HepG2 (cell line): ENCODE results near the gene ATG4B. TPM values are rescaled to one million over a fixed set of nuclear protein-coding genes. Genes with fewer than 3 reads are reported as not detected.

Experiments used
- AKAP8 ChIP-seq: sonication (generic); formaldehyde crosslinking; IDR thresholded peaks from 2 replicates; pipeline ENCODE4 v1.5.1; 2020; ENCODE audit warnings: mild to moderate bottlenecking, missing genetic modification reagents
- BHLHE40 ChIP-seq: IDR thresholded peaks from 2 replicates; pipeline ENCODE4 v1.6.1; 2011; ENCODE audit warnings: low read length, improper control_type of control experiment
- BRD4 ChIP-seq: sonication (generic); formaldehyde crosslinking; IDR thresholded peaks from 2 replicates; pipeline ENCODE4 v1.4.0; 2020; ENCODE audit warnings: missing genetic modification reagents
- FOXK2 ChIP-seq: fragments of 450-650 bp; IDR thresholded peaks from 2 replicates; pipeline ENCODE4 v1.6.1; 2016
- GATAD2A ChIP-seq: IDR thresholded peaks from 2 replicates; pipeline ENCODE4 v1.6.1; 2016
- GTF3A ChIP-seq: sonication (generic); formaldehyde crosslinking; conservative IDR thresholded peaks from 2 replicates; pipeline ENCODE4 v1.4.0; 2020; ENCODE audit warnings: mild to moderate bottlenecking, missing genetic modification reagents
- HDAC2 ChIP-seq: sonication (generic); formaldehyde crosslinking; IDR thresholded peaks from 2 replicates; pipeline ENCODE4 v1.4.0; 2020; ENCODE audit warnings: missing genetic modification reagents
- MBNL3 ChIP-seq: fragments of 250-450 bp; sonication (Bioruptor Pico); conservative IDR thresholded peaks from 2 replicates; pipeline ENCODE4 v1.8.0; 2022; ENCODE audit warnings: mild to moderate bottlenecking, inconsistent platforms
- MED1 ChIP-seq: sonication (generic); formaldehyde crosslinking; IDR thresholded peaks from 2 replicates; pipeline ENCODE4 v1.4.0; 2020; ENCODE audit warnings: missing genetic modification reagents
- NCOA5 ChIP-seq: sonication (generic); formaldehyde crosslinking; IDR thresholded peaks from 2 replicates; pipeline ENCODE4 v1.4.0; 2020; ENCODE audit warnings: missing genetic modification reagents
- NFYB ChIP-seq: sonication (generic); formaldehyde crosslinking; IDR thresholded peaks from 2 replicates; pipeline ENCODE4 v1.4.0; 2020; ENCODE audit warnings: missing genetic modification reagents
- NR2F6 ChIP-seq, 2 experiments: IDR thresholded peaks; 2 replicates each; pipeline ENCODE4 v1.6.1; 2016; ENCODE audit warnings: antibody characterized with exemption in 1 of 2, mild to moderate bottlenecking in 1 of 2
- SOX13 ChIP-seq, 3 experiments: fragments of 450-650 bp in 1 of 3; sonication (generic) in 1 of 3; formaldehyde crosslinking in 1 of 3; IDR thresholded peaks in 2 of 3; conservative IDR thresholded peaks in 1 of 3; 2 replicates each; pipeline versions ENCODE4 v1.5.0 to v1.6.1; 2016 to 2020; ENCODE audit warnings: antibody characterized with exemption in 1 of 3, mild to moderate bottlenecking in 1 of 3, missing compliant biosample characterization in 1 of 3, missing genetic modification reagents in 1 of 3, moderate library complexity in 1 of 3
- TAF15 ChIP-seq: fragments of 200-400 bp; formaldehyde crosslinking; IDR thresholded peaks from one replicate; pipeline ENCODE4 v1.6.1; 2018; ENCODE audit warnings: mild to moderate bottlenecking, low read depth, low read length; ENCODE audit not compliant: poor library complexity, severe bottlenecking
- XRCC5 ChIP-seq: fragments of 200-400 bp; formaldehyde crosslinking; optimal IDR thresholded peaks from 2 replicates; pipeline ENCODE3; 2017; ENCODE audit warnings: mild to moderate bottlenecking, low read length
- ZBTB38 ChIP-seq: sonication (generic); formaldehyde crosslinking; IDR thresholded peaks from 2 replicates; pipeline ENCODE4 v1.5.1; 2020; ENCODE audit warnings: mild to moderate bottlenecking, missing genetic modification reagents
- ZNF468 ChIP-seq: sonication (generic); formaldehyde crosslinking; IDR thresholded peaks from 2 replicates; pipeline ENCODE4 v1.8.0; 2022; ENCODE audit warnings: mild to moderate bottlenecking, moderate library complexity, missing genetic modification reagents
- ZNF501 ChIP-seq: sonication (generic); formaldehyde crosslinking; IDR thresholded peaks from 2 replicates; pipeline ENCODE4 v1.5.1; 2020; ENCODE audit warnings: mild to moderate bottlenecking, moderate library complexity, missing genetic modification reagents
- polyA plus RNA-seq, 8 experiments: library from polyadenylated mRNA; depleted of rRNA in 3 of 8; stranded (reverse) in 7 of 8; unstranded in 1 of 8; fragments of >200 nt; fragmentation: Illumina TruSeq in 4 of 8; extraction: Trizol in 4 of 8; gene quantifications; 2 replicates each; pipeline versions ENCODE4 v1.2.1 to v1.2.3, GENCODE V29; 2011 to 2016; ENCODE audit warnings: low read depth in 4 of 8, missing spikeins in 1 of 8, mixed read lengths in 1 of 8; ENCODE audit not compliant: insufficient read depth in 1 of 8
- total RNA-seq, 5 experiments: library from RNA; depleted of rRNA; stranded (reverse); fragments of >200 nt; fragmentation: Illumina TruSeq; extraction: Trizol; gene quantifications; 2 replicates each; pipeline ENCODE4 v1.2.3, GENCODE V29; 2016; ENCODE audit warnings: low read depth in 1 of 5
- TF ChIP-seq, protein P1 (sequence below): sonication (generic); formaldehyde crosslinking; IDR thresholded peaks from 2 replicates; pipeline ENCODE4 v1.9.0; 2022; ENCODE audit warnings: missing genetic modification reagents, mild to moderate bottlenecking, borderline replicate concordance
- TF ChIP-seq, protein P2 (sequence below): IDR thresholded peaks from 2 replicates; pipeline ENCODE4 v1.6.1; 2016; ENCODE audit warnings: missing genetic modification reagents, missing compliant biosample characterization
- TF ChIP-seq, protein P3 (sequence below): sonication (generic); formaldehyde crosslinking; IDR thresholded peaks from 2 replicates; pipeline ENCODE4 v1.5.1; 2020; ENCODE audit warnings: mild to moderate bottlenecking, missing genetic modification reagents, borderline replicate concordance
- TF ChIP-seq, protein P4 (sequence below): sonication (generic); formaldehyde crosslinking; conservative IDR thresholded peaks from 2 replicates; pipeline ENCODE4 v1.8.1; 2023; ENCODE audit warnings: missing genetic modification reagents
- TF ChIP-seq, protein P5 (sequence below): sonication (generic); formaldehyde crosslinking; IDR thresholded peaks from 2 replicates; pipeline ENCODE4 v1.4.0; 2020; ENCODE audit warnings: missing genetic modification reagents

The ATG4B gene
- total and polyA plus RNA-seq, 2 of the 13 experiments (the other 11 are each of a cell fraction or from before 2014, with no cell fraction given) = 95.5 to 239 TPM

DNA sequence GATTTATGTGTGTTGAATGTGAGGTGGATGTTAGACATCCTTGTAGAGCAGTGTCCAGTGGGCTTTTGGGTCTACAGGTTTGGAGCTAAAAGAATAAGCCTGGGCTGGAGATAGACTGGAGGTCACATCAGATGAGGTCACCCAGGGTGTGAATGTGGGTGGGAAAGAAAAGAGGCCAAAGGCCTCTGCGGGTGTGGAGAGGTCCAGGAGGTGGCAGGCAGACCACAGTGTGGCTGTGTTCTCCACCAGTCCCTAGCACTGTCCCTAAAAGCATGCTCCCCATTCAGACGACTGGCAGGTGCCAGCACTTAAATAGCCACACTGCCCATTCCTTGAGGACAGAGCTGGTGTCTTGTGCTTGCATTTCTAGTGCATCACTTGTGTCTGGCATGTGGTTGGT is 4.1 kb downstream of the ATG4B start (continued):
- TF ChIP-seq, protein P1, sequence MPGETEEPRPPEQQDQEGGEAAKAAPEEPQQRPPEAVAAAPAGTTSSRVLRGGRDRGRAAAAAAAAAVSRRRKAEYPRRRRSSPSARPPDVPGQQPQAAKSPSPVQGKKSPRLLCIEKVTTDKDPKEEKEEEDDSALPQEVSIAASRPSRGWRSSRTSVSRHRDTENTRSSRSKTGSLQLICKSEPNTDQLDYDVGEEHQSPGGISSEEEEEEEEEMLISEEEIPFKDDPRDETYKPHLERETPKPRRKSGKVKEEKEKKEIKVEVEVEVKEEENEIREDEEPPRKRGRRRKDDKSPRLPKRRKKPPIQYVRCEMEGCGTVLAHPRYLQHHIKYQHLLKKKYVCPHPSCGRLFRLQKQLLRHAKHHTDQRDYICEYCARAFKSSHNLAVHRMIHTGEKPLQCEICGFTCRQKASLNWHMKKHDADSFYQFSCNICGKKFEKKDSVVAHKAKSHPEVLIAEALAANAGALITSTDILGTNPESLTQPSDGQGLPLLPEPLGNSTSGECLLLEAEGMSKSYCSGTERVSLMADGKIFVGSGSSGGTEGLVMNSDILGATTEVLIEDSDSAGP (CRISPR knock-in tag) = no peak
- TF ChIP-seq FOXK2 (no peak), NCOA5 (CRISPR knock-in tag) (no peak), BHLHE40 (no peak), MED1 (CRISPR knock-in tag) (peak; percentile 19; the same call in 1 of the 2 replicates), NFYB (no peak), TAF15 (no peak), BRD4 (CRISPR knock-in tag) (no peak), GTF3A (no peak), SOX13 (IDR thresholded peaks at IDR 0.05) (no peak), SOX13 (CRISPR knock-in tag; conservative IDR thresholded peaks at IDR 0.05 in 1 of 2, IDR thresholded peaks at IDR 0.05 in 1 of 2) (no peak), GATAD2A (peak; percentile 27; the same call in 1 of the 2 replicates), MBNL3 (CRISPR knock-in tag) (no peak), AKAP8 (CRISPR knock-in tag) (0 out of 2 replicates have a peak, but pooled peaks have one; percentile 20), NR2F6 (IDR thresholded peaks at IDR 0.05) (peak; percentile 78), NR2F6 (CRISPR knock-in tag; IDR thresholded peaks at IDR 0.05) (peak; percentile 89), ZNF468 (CRISPR knock-in tag) (no peak), ZNF501 (CRISPR knock-in tag) (no peak), ZBTB38 (CRISPR knock-in tag) (no peak; the same call in 1 of the 2 replicates), HDAC2 (CRISPR knock-in tag) (0 out of 2 replicates have a peak, but pooled peaks have one; percentile 13), XRCC5 (peak; percentile 15)
- TF ChIP-seq, protein P2, sequence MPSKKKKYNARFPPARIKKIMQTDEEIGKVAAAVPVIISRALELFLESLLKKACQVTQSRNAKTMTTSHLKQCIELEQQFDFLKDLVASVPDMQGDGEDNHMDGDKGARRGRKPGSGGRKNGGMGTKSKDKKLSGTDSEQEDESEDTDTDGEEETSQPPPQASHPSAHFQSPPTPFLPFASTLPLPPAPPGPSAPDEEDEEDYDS (CRISPR knock-in tag) = no peak
- TF ChIP-seq, protein P3, sequence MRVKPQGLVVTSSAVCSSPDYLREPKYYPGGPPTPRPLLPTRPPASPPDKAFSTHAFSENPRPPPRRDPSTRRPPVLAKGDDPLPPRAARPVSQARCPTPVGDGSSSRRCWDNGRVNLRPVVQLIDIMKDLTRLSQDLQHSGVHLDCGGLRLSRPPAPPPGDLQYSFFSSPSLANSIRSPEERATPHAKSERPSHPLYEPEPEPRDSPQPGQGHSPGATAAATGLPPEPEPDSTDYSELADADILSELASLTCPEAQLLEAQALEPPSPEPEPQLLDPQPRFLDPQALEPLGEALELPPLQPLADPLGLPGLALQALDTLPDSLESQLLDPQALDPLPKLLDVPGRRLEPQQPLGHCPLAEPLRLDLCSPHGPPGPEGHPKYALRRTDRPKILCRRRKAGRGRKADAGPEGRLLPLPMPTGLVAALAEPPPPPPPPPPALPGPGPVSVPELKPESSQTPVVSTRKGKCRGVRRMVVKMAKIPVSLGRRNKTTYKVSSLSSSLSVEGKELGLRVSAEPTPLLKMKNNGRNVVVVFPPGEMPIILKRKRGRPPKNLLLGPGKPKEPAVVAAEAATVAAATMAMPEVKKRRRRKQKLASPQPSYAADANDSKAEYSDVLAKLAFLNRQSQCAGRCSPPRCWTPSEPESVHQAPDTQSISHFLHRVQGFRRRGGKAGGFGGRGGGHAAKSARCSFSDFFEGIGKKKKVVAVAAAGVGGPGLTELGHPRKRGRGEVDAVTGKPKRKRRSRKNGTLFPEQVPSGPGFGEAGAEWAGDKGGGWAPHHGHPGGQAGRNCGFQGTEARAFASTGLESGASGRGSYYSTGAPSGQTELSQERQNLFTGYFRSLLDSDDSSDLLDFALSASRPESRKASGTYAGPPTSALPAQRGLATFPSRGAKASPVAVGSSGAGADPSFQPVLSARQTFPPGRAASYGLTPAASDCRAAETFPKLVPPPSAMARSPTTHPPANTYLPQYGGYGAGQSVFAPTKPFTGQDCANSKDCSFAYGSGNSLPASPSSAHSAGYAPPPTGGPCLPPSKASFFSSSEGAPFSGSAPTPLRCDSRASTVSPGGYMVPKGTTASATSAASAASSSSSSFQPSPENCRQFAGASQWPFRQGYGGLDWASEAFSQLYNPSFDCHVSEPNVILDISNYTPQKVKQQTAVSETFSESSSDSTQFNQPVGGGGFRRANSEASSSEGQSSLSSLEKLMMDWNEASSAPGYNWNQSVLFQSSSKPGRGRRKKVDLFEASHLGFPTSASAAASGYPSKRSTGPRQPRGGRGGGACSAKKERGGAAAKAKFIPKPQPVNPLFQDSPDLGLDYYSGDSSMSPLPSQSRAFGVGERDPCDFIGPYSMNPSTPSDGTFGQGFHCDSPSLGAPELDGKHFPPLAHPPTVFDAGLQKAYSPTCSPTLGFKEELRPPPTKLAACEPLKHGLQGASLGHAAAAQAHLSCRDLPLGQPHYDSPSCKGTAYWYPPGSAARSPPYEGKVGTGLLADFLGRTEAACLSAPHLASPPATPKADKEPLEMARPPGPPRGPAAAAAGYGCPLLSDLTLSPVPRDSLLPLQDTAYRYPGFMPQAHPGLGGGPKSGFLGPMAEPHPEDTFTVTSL (CRISPR knock-in tag) = no peak
- TF ChIP-seq, protein P4, sequence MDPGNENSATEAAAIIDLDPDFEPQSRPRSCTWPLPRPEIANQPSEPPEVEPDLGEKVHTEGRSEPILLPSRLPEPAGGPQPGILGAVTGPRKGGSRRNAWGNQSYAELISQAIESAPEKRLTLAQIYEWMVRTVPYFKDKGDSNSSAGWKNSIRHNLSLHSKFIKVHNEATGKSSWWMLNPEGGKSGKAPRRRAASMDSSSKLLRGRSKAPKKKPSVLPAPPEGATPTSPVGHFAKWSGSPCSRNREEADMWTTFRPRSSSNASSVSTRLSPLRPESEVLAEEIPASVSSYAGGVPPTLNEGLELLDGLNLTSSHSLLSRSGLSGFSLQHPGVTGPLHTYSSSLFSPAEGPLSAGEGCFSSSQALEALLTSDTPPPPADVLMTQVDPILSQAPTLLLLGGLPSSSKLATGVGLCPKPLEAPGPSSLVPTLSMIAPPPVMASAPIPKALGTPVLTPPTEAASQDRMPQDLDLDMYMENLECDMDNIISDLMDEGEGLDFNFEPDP (CRISPR knock-in tag) = no peak
- TF ChIP-seq, protein P5, sequence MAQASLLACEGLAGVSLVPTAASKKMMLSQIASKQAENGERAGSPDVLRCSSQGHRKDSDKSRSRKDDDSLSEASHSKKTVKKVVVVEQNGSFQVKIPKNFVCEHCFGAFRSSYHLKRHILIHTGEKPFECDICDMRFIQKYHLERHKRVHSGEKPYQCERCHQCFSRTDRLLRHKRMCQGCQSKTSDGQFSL (CRISPR knock-in tag) = no peak
